ENCODE results near the gene KCNE5.

DNA sequence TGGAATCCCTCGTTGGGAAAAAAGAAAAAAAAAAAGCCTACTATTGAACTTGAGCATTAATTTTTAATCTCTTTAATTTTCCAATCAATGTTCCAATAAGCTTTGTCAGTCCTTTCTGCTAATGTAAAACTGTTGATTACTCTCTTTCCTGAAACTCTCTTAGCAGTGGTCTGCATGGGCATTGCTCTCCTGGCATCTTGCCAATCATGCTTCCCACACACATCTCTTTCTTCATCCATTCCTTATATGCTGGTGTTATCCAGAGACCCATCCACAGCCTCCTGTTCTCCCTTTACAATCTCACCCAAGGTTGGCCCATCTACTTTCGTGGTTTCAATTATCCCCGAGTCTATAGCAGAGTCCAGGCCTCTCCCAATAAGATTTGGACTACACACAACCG is 31.8 kb upstream of the KCNE5 start:
- TF ChIP-seq, protein P1, sequence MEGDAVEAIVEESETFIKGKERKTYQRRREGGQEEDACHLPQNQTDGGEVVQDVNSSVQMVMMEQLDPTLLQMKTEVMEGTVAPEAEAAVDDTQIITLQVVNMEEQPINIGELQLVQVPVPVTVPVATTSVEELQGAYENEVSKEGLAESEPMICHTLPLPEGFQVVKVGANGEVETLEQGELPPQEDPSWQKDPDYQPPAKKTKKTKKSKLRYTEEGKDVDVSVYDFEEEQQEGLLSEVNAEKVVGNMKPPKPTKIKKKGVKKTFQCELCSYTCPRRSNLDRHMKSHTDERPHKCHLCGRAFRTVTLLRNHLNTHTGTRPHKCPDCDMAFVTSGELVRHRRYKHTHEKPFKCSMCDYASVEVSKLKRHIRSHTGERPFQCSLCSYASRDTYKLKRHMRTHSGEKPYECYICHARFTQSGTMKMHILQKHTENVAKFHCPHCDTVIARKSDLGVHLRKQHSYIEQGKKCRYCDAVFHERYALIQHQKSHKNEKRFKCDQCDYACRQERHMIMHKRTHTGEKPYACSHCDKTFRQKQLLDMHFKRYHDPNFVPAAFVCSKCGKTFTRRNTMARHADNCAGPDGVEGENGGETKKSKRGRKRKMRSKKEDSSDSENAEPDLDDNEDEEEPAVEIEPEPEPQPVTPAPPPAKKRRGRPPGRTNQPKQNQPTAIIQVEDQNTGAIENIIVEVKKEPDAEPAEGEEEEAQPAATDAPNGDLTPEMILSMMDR (IDR thresholded peaks at IDR 0.05): no peak
- TF ChIP-seq POLR2A (IDR thresholded peaks at IDR 0.05): no peak

All from right lobe of liver (tissue), 4 donors.